ENCODE data around the gene DDC.
A peak's percentile ranks its signal among the peaks of the same experiment; 100 is the strongest.

DDC gene

GRCh38 chr7:50412973-50413372 is 152.2 kb downstream of the DDC start:
- DNase-seq (no peak), ATAC-seq (no peak)

- peak; percentile 12 for ATAC-seq
- no peak for DNase-seq
Observed at GRCh38 chr7:50411332-50411731, 153.9 kb downstream of the DDC start.

GRCh38 chr7:50409856-50410745 is 155.1 kb downstream of the DDC start:
- DNase-seq = peak; percentile 57

More at GRCh38 chr7:50409856-50410745, 155.1 kb downstream of the DDC start:
- peak; percentile 70 for ATAC-seq

All from stimulated activated naive CD8-positive, alpha-beta T cell treated with anti-CD3 and anti-CD28 coated beads, Interleukin-15, Interleukin-2, amounts not matched to agents 100 U/mL and 50 U/mL, for 24 hours (primary cell).